Activated CD4-positive, alpha-beta memory T cell treated with anti-CD3 and anti-CD28 coated beads, Interleukin-2, amount 10 ng/mL, durations not matched to agents 7 days and 5 days (primary cell): ENCODE data around the gene FAM53B. TPM values are rescaled to one million over a fixed set of nuclear protein-coding genes. Genes with fewer than 3 reads are reported as not detected.

Experiments
- CTCF ChIA-PET: fragments of 350-600 bp; sonication (Branson Sonifier 250); formaldehyde crosslinking; loops from one replicate; lab custom pipeline; 2021; ENCODE audit warnings: antibody characterized with exemption, inconsistent platforms; lab: Charles Lee
- POLR2A ChIA-PET: fragments of 350-600 bp; sonication (Branson Sonifier 250); formaldehyde crosslinking; loops from one replicate; lab custom pipeline; 2021; ENCODE audit warnings: antibody characterized with exemption; lab: Charles Lee
- DNase-seq: peaks from one replicate; pipeline ENCODE4 v3.0.0-alpha.2; 2020
- H3K27ac Mint-ChIP-seq: one replicate; pipeline ENCODE4 v1.8.0; 2021; ENCODE audit warnings: mild to moderate bottlenecking, mixed read lengths
- H3K27me3 Mint-ChIP-seq: one replicate; pipeline ENCODE4 v1.8.0; 2021; ENCODE audit warnings: mixed read lengths
- H3K36me3 Mint-ChIP-seq: one replicate; pipeline ENCODE4 v1.8.0; 2021; ENCODE audit warnings: low read depth, mixed read lengths
- H3K4me1 Mint-ChIP-seq: one replicate; pipeline ENCODE4 v1.8.0; 2021; ENCODE audit warnings: mixed read lengths
- H3K4me3 Mint-ChIP-seq: one replicate; pipeline ENCODE4 v1.8.0; 2021; ENCODE audit warnings: mild to moderate bottlenecking, mixed read lengths
- H3K9me3 Mint-ChIP-seq: one replicate; pipeline ENCODE4 v1.8.0; 2021; ENCODE audit warnings: mixed read lengths
- total RNA-seq, 2 experiments: library from RNA; stranded (reverse); gene quantifications; one replicate each; pipeline ENCODE4 v1.2.3, GENCODE V29; 2021

FAM53B gene
- total RNA-seq, 2 experiments from 2014 or later: 44.9 to 46.6 TPM

DNA sequence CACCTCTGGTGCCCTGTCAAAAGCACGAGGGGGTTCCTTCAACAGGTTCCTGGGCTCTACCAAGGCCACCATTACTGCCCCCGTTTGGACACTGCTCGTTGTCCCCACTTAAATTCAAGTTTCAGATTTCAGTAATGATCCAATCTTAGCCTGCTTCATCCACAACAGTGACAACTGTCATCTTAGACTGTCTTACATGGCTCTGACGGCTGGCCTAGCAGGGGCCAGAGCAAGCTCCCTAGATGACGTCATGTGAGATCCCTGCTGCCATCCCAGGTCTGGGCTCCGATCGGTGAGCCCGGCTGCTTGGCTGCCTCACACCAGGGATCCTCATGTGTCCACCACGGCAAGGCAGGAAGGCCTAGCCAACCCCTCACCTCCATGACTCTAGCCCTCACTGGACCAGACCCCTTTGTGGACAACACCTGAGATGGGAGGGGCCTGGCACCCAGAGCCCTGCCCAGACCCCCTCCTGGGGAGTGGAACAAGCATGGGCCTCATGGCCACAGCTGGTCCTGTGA, 82.5 kb downstream of the FAM53B start:
- CTCF ChIA-PET: interaction anchor here (0.9 to 5.2 kb wide), 5 partner anchors 12 to 78 kb away, joined by 3 to 44 read pairs (median 4); no protein-coding TSS in a partner anchor
- H3K4me3 Mint-ChIP-seq: no peak overlapping the region
- H3K36me3 Mint-ChIP-seq: peaks cover 25% of the 10 kb centered on the region
- DNase-seq: no peak
- no peaks in the 10 kb centered on the region for H3K27me3 Mint-ChIP-seq
- H3K27ac Mint-ChIP-seq: no peak overlapping the region
- POLR2A ChIA-PET: interaction anchor here (3.4 to 4.9 kb wide), 2 partner anchors 10 to 13 kb away, joined by 14 to 53 read pairs; no protein-coding TSS in a partner anchor
- peaks cover 48% of the 10 kb centered on the region for H3K4me1 Mint-ChIP-seq
- H3K9me3 Mint-ChIP-seq: no peaks in the 10 kb centered on the region

DNA sequence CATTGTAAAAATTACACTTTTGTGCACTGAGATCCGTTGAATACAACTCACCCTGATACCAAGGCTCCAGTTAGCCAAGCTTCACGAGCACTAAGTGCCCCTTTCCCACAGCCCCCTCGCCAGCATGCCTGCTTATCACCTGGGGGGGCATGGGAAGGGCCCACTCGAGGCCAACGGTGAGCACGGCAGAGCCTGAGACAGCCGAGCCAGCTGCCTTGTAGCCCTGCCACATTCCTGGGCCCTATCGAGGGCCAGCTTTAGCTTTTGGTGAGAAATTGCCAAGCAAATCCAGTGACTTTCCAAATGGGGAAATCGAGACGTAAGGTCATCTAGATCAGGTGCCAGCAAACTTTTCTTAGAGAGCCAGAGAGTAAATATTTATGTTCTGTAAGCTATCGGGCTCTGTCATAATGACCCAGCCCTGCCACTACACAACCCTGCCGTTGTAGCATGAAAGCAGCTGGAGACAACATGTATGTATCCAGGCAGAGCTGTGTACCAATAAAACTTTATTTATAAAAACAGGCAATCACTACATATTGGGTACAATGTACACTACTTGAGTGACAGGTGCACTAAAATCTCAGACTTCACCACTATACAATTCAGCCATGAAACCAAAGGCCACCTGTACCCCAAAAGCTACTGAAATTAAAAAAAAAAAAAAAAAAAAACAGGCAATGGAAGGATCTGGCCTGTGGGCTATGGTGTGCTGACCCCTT, 83.6 kb downstream of the FAM53B start:
- peaks cover 33% of the 10 kb centered on the region for H3K36me3 Mint-ChIP-seq
- no peaks in the 10 kb centered on the region for H3K9me3 Mint-ChIP-seq
- no peak overlapping the region for H3K27ac Mint-ChIP-seq
- no peak for DNase-seq
- H3K27me3 Mint-ChIP-seq: no peaks in the 10 kb centered on the region
- POLR2A ChIA-PET: interaction anchor here (2.0 to 4.9 kb wide), 4 partner anchors 11 to 27 kb away, joined by 6 to 53 read pairs (median 20); no protein-coding TSS in a partner anchor
- peaks cover 57% of the 10 kb centered on the region for H3K4me1 Mint-ChIP-seq
- no peak overlapping the region for H3K4me3 Mint-ChIP-seq
- CTCF ChIA-PET: interaction anchor here (0.9 to 5.2 kb wide), 8 partner anchors 11 to 81 kb away, joined by 3 to 44 read pairs (median 11); no protein-coding TSS in a partner anchor

DNA sequence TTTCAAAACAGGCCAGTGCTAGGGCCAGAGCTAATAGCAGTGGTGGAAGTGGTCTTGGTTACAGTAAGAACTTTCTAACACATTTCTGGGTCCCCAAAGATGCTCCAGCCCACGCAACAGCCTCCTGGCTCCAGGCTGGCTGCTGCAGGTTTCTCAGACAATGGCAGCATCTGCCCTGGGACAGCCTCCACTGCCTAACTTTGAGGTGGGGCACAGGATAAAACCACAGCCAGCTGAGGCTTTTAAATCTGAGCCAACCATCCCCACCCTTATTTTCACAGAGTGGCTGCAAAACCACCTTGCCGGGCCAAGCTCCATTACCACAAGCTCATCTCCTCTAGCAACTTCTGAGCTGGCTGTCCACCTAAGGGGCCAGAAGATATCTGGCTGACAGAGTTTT, 84.8 kb downstream of the FAM53B start:
- Mint-ChIP-seq H3K27me3 (no peaks in the 10 kb centered on the region), H3K9me3 (no peaks in the 10 kb centered on the region), H3K4me3 (no peak overlapping the region), H3K4me1 (peaks cover 65% of the 10 kb centered on the region), H3K36me3 (peaks cover 34% of the 10 kb centered on the region), H3K27ac (peak overlapping the region; percentile 79)
- peak; percentile 33 for DNase-seq
- ChIA-PET CTCF (interaction anchor here (0.5 to 5.2 kb wide), 16 partner anchors 10 to 120 kb away, joined by 3 to 44 read pairs (median 4); no protein-coding TSS in a partner anchor), POLR2A (interaction anchor here (0.7 to 4.9 kb wide), 18 partner anchors 8 to 257 kb away, joined by 3 to 53 read pairs (median 4); no protein-coding TSS in a partner anchor)

DNA sequence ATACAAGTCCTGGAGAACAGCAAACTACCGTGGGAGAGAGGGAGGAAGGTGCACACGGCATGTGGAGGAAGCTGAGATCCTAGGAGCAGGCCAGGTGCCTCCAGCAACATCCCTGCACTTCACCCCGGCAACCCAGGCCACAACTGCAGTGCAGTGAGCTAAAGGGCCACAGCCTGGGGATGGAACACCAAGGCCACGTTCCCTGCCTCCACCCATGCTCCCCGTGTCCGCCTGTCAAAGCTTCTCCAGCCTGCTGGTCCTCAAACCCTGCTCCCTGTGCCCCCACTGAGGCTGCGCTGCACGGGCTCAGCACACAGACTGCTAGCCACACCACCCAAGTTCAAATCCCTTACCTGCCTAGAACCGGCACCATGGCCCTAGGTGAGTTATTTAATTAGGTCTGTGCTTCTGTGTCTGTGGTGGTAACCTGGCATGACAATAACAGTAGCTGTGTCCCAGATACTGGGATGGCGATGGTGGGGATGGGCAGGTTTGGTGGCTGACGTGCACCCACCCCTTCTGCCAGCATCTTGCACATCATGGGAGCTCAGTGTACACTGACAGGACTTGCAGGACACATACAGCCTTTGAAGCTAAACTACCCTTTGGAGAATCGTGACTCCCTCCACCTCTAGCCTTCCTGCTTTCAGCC, 85.5 kb downstream of the FAM53B start:
- ChIA-PET POLR2A (interaction anchor here (0.8 to 4.9 kb wide), 20 partner anchors 7 to 258 kb away, joined by 3 to 53 read pairs (median 4); no protein-coding TSS in a partner anchor), CTCF (interaction anchor here (0.9 to 5.2 kb wide), 14 partner anchors 9 to 83 kb away, joined by 3 to 44 read pairs (median 4); no protein-coding TSS in a partner anchor)
- Mint-ChIP-seq H3K36me3 (peaks cover 37% of the 10 kb centered on the region), H3K4me1 (peaks cover 68% of the 10 kb centered on the region), H3K27me3 (no peaks in the 10 kb centered on the region), H3K9me3 (no peaks in the 10 kb centered on the region), H3K4me3 (no peak overlapping the region), H3K27ac (peak overlapping the region; percentile 79)
- no peak for DNase-seq

DNA sequence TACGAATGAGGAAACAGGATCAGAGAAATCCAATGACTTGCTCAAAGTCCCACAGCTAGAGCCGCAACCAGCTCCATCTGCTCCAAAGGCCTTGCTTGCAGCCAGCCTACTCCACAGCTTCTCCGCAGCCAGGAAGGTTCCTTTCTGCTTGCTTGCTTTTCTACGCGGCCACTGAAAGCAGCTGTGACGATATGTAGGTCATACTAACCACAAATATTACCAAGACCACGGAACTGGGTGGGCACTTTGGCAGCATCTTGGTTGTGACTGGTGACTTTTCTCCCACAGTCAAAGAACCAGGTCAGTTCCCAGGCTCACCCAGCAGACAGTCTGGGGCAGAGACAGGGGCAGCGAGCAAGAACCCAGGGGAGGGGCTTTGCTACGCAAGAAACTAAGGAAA, 86.4 kb downstream of the FAM53B start:
- H3K27me3 Mint-ChIP-seq: no peaks in the 10 kb centered on the region
- POLR2A ChIA-PET: interaction anchor here (0.8 to 4.9 kb wide), 7 partner anchors 9 to 67 kb away, joined by 3 to 53 read pairs (median 4); no protein-coding TSS in a partner anchor
- H3K4me1 Mint-ChIP-seq: peaks cover 75% of the 10 kb centered on the region
- peak; percentile 62 for DNase-seq
- CTCF ChIA-PET: interaction anchor here (1.0 to 5.2 kb wide), 8 partner anchors 8 to 83 kb away, joined by 4 to 44 read pairs (median 10); no protein-coding TSS in a partner anchor
- H3K9me3 Mint-ChIP-seq: no peaks in the 10 kb centered on the region
- H3K4me3 Mint-ChIP-seq: peak overlapping the region; percentile 39
- H3K27ac Mint-ChIP-seq: peak overlapping the region; percentile 79
- H3K36me3 Mint-ChIP-seq: peaks cover 34% of the 10 kb centered on the region

DNA sequence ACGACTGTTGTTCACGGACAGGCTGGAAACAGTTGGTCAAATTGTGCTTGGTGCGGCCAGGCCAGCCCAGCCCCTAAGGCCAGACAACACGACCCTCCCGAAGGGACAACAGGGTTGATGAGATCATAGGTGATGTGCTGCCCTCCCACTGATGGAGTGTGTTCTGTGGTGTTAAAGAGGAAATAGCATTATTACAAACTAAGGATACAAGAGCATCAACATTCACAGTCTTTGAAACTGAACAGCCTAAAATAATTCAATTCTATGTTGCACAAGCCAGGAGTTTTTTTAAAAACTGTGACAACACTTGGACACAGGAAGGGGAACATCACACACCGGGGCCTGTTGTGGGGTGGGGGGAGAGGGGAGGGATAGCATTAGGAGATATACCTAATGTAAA, 87.6 kb downstream of the FAM53B start:
- CTCF ChIA-PET: interaction anchor here (1.3 to 5.2 kb wide), 6 partner anchors 7 to 85 kb away, joined by 4 to 44 read pairs (median 18); no protein-coding TSS in a partner anchor
- Mint-ChIP-seq H3K36me3 (peaks cover 36% of the 10 kb centered on the region), H3K27me3 (no peaks in the 10 kb centered on the region), H3K27ac (peak overlapping the region; percentile 7), H3K4me3 (no peak overlapping the region), H3K4me1 (peaks cover 85% of the 10 kb centered on the region), H3K9me3 (no peaks in the 10 kb centered on the region)
- no peak for DNase-seq
- POLR2A ChIA-PET: interaction anchor here (1.2 to 4.9 kb wide), 3 partner anchors 8 to 66 kb away, joined by 3 to 53 read pairs (median 6); no protein-coding TSS in a partner anchor

DNA sequence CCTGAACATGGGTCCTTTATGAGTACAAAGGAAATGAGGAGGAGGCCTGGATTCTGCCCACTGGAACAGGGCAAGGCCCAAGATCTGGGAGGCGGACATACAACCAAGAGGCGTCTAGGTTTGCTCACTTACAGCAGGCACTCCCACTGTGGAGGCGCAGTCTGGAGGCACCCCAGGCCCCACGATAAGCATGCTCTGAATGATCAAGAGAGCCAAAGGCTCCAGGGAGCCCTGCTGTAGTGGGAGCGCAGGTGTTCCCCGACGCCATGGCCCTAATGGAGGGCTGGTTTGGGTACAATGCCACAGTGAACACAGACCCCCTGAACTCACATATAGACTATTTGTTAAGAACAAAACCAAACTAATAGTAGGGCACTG, 88.1 kb downstream of the FAM53B start:
- ChIA-PET POLR2A (interaction anchor here (1.8 kb wide), 1 partner anchor 33 kb away, joined by 8 read pairs; no protein-coding TSS in a partner anchor), CTCF (interaction anchor here (1.8 kb wide), 1 partner anchor 63 kb away, joined by 4 read pairs; no protein-coding TSS in a partner anchor)
- Mint-ChIP-seq H3K27ac (peak overlapping the region; percentile 7), H3K4me3 (no peak overlapping the region), H3K27me3 (no peaks in the 10 kb centered on the region), H3K9me3 (no peaks in the 10 kb centered on the region), H3K36me3 (peaks cover 36% of the 10 kb centered on the region), H3K4me1 (peaks cover 87% of the 10 kb centered on the region)
- DNase-seq: no peak

DNA sequence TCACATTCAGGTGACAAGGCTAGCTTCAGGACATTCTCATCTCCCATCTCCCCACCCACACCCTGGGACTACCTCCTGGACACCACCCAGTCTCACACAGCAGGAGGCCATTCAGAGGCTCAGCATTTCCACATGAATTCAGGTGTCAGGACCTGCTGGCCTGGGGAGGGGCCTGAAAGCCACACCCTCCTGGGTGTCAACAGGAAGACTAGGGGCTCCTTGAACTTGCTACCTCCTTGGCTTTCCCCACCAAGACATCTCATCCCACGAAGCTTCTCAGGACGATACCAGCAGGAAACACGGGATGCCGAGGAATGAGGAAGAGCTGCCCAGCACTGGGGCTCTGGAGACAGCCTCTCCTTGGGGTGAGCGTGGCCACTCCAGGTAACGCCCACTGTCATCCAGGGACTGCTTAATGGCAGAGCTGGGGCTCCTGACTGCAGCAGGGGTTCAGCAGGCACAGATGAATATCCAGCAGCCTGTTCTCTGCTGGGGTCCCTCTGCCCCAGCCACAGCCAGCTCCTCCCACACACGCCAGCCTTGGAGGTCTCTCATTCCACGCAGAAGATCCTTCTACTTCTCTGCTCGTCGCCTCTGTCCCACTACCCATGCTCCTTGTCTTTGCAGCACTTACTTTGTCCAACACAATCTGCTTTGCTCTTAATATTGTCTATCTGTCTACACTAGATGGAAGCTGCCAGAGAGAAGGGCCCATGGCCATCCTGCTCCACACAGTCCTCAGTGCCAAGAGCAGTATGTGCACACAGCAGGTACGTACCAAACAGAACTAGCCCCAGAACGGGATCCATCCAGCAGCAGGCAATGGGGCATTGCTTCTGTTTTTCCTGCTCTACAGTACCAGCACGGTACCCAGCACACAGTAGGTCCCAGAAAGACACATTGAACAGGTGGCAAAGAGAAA, 88.7 kb downstream of the FAM53B start:
- H3K27me3 Mint-ChIP-seq: no peaks in the 10 kb centered on the region
- peaks cover 88% of the 10 kb centered on the region for H3K4me1 Mint-ChIP-seq
- CTCF ChIA-PET: interaction anchor here (1.8 kb wide), 1 partner anchor 64 kb away, joined by 4 read pairs; no protein-coding TSS in a partner anchor
- H3K4me3 Mint-ChIP-seq: no peak overlapping the region
- no peaks in the 10 kb centered on the region for H3K9me3 Mint-ChIP-seq
- POLR2A ChIA-PET: interaction anchor here (1.8 kb wide), 1 partner anchor 33 kb away, joined by 8 read pairs; no protein-coding TSS in a partner anchor
- H3K36me3 Mint-ChIP-seq: peaks cover 39% of the 10 kb centered on the region
- no peak for DNase-seq
- peak overlapping the region; percentile 24 for H3K27ac Mint-ChIP-seq

DNA sequence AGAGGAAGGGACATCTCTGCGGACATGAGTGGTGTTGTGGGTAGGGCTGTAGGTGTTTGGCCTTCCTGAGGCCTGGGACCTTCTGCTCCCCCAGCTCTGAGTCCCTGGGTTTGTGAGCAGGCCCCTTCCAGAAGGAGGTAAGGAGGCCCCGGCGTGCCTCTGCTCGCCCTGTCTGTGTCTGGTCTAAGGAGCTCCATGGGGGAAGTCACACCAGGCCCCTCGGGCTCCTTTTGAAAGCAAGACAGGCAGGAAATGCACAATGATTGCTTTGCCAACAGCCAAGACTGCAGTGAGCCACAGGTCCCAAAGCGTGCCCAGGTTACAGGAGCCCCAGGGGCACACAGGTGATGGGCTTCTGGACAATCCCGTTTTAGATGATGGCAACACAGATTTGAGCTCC, 89.5 kb downstream of the FAM53B start:
- no peaks in the 10 kb centered on the region for H3K27me3 Mint-ChIP-seq
- peak overlapping the region; percentile 23 for H3K27ac Mint-ChIP-seq
- peaks cover 40% of the 10 kb centered on the region for H3K36me3 Mint-ChIP-seq

DNA sequence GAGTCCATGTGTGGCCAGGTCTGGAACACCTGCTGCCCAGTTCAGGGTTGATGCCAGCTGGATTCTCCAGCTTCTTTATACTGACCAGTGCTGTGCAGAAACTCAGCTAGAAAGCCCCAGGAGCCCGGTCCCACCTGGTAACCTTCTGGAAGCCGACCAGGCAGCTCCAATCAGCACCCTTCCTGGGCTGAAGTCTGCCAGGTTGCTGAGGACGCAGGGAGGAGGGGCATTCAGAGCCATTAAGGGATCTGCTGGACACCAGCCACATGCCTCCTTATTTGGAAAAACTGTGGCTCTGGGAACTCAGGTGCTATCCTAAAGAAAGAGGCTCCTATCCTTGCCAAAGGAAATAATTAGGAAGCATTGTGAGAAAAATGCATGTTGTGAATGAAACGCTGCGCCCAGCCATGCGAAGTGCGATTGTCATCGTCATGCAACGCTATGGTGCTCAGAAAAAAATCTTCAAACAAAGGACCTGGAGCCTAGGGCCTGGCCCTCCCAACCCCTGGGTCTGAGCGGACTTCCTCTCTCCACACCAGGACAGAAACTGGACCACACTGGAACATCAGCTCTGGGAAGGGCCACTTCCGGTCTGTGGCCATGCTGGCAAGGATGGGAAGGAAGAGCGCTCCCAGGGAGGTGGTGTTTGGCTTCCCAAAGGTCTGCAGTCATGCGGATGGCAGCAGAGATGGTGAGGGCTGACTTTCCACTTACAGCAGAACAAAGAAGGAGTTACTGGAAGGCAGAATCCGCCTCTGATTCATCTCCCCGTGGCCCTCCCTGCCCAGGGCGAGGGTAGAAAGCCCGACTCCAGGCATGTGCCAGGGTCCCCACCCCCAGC, 90.1 kb downstream of the FAM53B start:
- CTCF ChIA-PET: interaction anchor here (1.8 kb wide), 1 partner anchor 65 kb away, joined by 4 read pairs; no protein-coding TSS in a partner anchor
- POLR2A ChIA-PET: interaction anchor here (1.0 to 1.8 kb wide), 5 partner anchors 10 to 65 kb away, joined by 3 to 8 read pairs (median 5); no protein-coding TSS in a partner anchor
- Mint-ChIP-seq H3K4me1 (peaks cover 88% of the 10 kb centered on the region), H3K9me3 (no peaks in the 10 kb centered on the region), H3K27me3 (no peaks in the 10 kb centered on the region), H3K4me3 (no peak overlapping the region), H3K36me3 (peaks cover 43% of the 10 kb centered on the region), H3K27ac (peak overlapping the region; percentile 23)
- no peak for DNase-seq

More for the DNA sequence above, 89.5 kb downstream of the FAM53B start:
- ChIA-PET CTCF (interaction anchor here (1.8 kb wide), 1 partner anchor 64 kb away, joined by 4 read pairs; no protein-coding TSS in a partner anchor), POLR2A (interaction anchor here (1.8 kb wide), 1 partner anchor 34 kb away, joined by 8 read pairs; no protein-coding TSS in a partner anchor)
- H3K4me3 Mint-ChIP-seq: no peak overlapping the region
- DNase-seq: no peak
- H3K9me3 Mint-ChIP-seq: no peaks in the 10 kb centered on the region
- peaks cover 88% of the 10 kb centered on the region for H3K4me1 Mint-ChIP-seq
